ENCODE measurements around the gene KIF13A. TPM values are rescaled to one million over a fixed set of nuclear protein-coding genes. Genes with fewer than 3 reads are reported as not detected.
"Not testable (repeated sequence)": the region's sequence is repeated elsewhere in the genome, so short reads cannot be mapped to it uniquely, and the experiment has no call there.

Gene KIF13A
- total RNA-seq, 1 experiment from 2014 or later: 0.07 TPM

GRCh38 chr6:18016133-18016532, 28.7 kb upstream of the KIF13A start:
- Histone ChIP-seq H3K4me3 (ENCODE audit: low read length) (no peak overlapping the region), H3K4me2 (ENCODE audit: low read depth, low read length, poor library complexity, severe bottlenecking) (no peak overlapping the region), H3K9me2 (replicated peaks; ENCODE audit: insufficient read depth, low read length) (no peaks in the 10 kb centered on the region), H3K79me2 (ENCODE audit: low read length) (no peaks in the 10 kb centered on the region), H4K20me1 (ENCODE audit: insufficient read depth, low read depth, low read length) (no peaks in the 10 kb centered on the region), H3K27ac (ENCODE audit: low read length) (no peak overlapping the region), H3K9me3 (ENCODE audit: low read length) (no peaks in the 10 kb centered on the region), H3K27me3 (ENCODE audit: low read length) (no peaks in the 10 kb centered on the region), H3K9ac (ENCODE audit: low read length) (no peak overlapping the region), H3K36me3 (ENCODE audit: insufficient read depth, low read length) (no peaks in the 10 kb centered on the region), H3K4me1 (ENCODE audit: low read length) (no peaks in the 10 kb centered on the region), H2AFZ (ENCODE audit: low read length) (no peak overlapping the region)
- DNase-seq: no peak

- H2AFZ ChIP-seq (ENCODE audit: low read length): no peak overlapping the region
- no peaks in the 10 kb centered on the region for H3K4me1 ChIP-seq (ENCODE audit: low read length)
- no peak for DNase-seq
- H3K4me3 ChIP-seq (ENCODE audit: low read length): no peak overlapping the region
- H3K9ac ChIP-seq (ENCODE audit: low read length): no peak overlapping the region
- H3K27me3 ChIP-seq (ENCODE audit: low read length): no peaks in the 10 kb centered on the region
- H4K20me1 ChIP-seq (ENCODE audit: insufficient read depth, low read depth, low read length): no peaks in the 10 kb centered on the region
- H3K9me2 ChIP-seq (replicated peaks; ENCODE audit: insufficient read depth, low read length): no peaks in the 10 kb centered on the region
- H3K27ac ChIP-seq (ENCODE audit: low read length): no peak overlapping the region
- no peaks in the 10 kb centered on the region for H3K36me3 ChIP-seq (ENCODE audit: insufficient read depth, low read length)
- no peak overlapping the region for H3K4me2 ChIP-seq (ENCODE audit: low read depth, low read length, poor library complexity, severe bottlenecking)
- no peaks in the 10 kb centered on the region for H3K79me2 ChIP-seq (ENCODE audit: low read length)
- no peaks in the 10 kb centered on the region for H3K9me3 ChIP-seq (ENCODE audit: low read length)
These were observed 23.9 kb upstream of the KIF13A start for GRCh38 chr6:18011287-18011686.

GRCh38 chr6:18010540-18010939, 23.1 kb upstream of the KIF13A start:
- not testable (repeated sequence) for H3K27ac ChIP-seq (ENCODE audit: low read length); H2AFZ ChIP-seq (ENCODE audit: low read length); H3K4me1 ChIP-seq (ENCODE audit: low read length); H4K20me1 ChIP-seq (ENCODE audit: insufficient read depth, low read depth, low read length); H3K4me3 ChIP-seq (ENCODE audit: low read length); DNase-seq; H3K27me3 ChIP-seq (ENCODE audit: low read length); H3K9me3 ChIP-seq (ENCODE audit: low read length); H3K36me3 ChIP-seq (ENCODE audit: insufficient read depth, low read length); H3K4me2 ChIP-seq (ENCODE audit: low read depth, low read length, poor library complexity, severe bottlenecking); H3K79me2 ChIP-seq (ENCODE audit: low read length); H3K9me2 ChIP-seq (replicated peaks; ENCODE audit: insufficient read depth, low read length); H3K9ac ChIP-seq (ENCODE audit: low read length)

GRCh38 chr6:18004256-18004985, 17.0 kb upstream of the KIF13A start:
- no peaks in the 10 kb centered on the region for H3K9me2 ChIP-seq (replicated peaks; ENCODE audit: insufficient read depth, low read length)
- peaks cover 3% of the 10 kb centered on the region; the same call in 1 of the 2 replicates for H3K27me3 ChIP-seq (ENCODE audit: low read length)
- no peaks in the 10 kb centered on the region for H3K36me3 ChIP-seq (ENCODE audit: insufficient read depth, low read length)
- no peaks in the 10 kb centered on the region for H3K79me2 ChIP-seq (ENCODE audit: low read length)
- H4K20me1 ChIP-seq (ENCODE audit: insufficient read depth, low read depth, low read length): no peaks in the 10 kb centered on the region
- no peaks in the 10 kb centered on the region for H3K9me3 ChIP-seq (ENCODE audit: low read length)
- no peak overlapping the region for H3K27ac ChIP-seq (ENCODE audit: low read length)
- H3K4me2 ChIP-seq (ENCODE audit: low read depth, low read length, poor library complexity, severe bottlenecking): no peak overlapping the region
- H3K4me1 ChIP-seq (ENCODE audit: low read length): peaks cover 7% of the 10 kb centered on the region
- H3K4me3 ChIP-seq (ENCODE audit: low read length): no peak overlapping the region
- no peak overlapping the region for H3K9ac ChIP-seq (ENCODE audit: low read length)
- H2AFZ ChIP-seq (ENCODE audit: low read length): no peak overlapping the region
- no peak for DNase-seq

GRCh38 chr6:17999425-17999824, 12.0 kb upstream of the KIF13A start:
- no peaks in the 10 kb centered on the region for H3K9me2 ChIP-seq (replicated peaks; ENCODE audit: insufficient read depth, low read length)
- H3K27me3 ChIP-seq (ENCODE audit: low read length): peaks cover 3% of the 10 kb centered on the region; the same call in 1 of the 2 replicates
- no peaks in the 10 kb centered on the region for H3K36me3 ChIP-seq (ENCODE audit: insufficient read depth, low read length)
- no peak overlapping the region for H3K4me2 ChIP-seq (ENCODE audit: low read depth, low read length, poor library complexity, severe bottlenecking)
- no peaks in the 10 kb centered on the region for H4K20me1 ChIP-seq (ENCODE audit: insufficient read depth, low read depth, low read length)
- H3K9me3 ChIP-seq (ENCODE audit: low read length): no peaks in the 10 kb centered on the region
- no peak overlapping the region for H3K27ac ChIP-seq (ENCODE audit: low read length)
- H3K79me2 ChIP-seq (ENCODE audit: low read length): no peaks in the 10 kb centered on the region
- DNase-seq: no peak
- H3K9ac ChIP-seq (ENCODE audit: low read length): no peak overlapping the region
- no peak overlapping the region for H2AFZ ChIP-seq (ENCODE audit: low read length)
- H3K4me1 ChIP-seq (ENCODE audit: low read length): peaks cover 7% of the 10 kb centered on the region
- no peak overlapping the region for H3K4me3 ChIP-seq (ENCODE audit: low read length)

- H3K9me3 ChIP-seq (ENCODE audit: low read length): no peaks in the 10 kb centered on the region
- H3K4me3 ChIP-seq (ENCODE audit: low read length): no peak overlapping the region
- H3K36me3 ChIP-seq (ENCODE audit: insufficient read depth, low read length): no peaks in the 10 kb centered on the region
- no peaks in the 10 kb centered on the region for H3K9me2 ChIP-seq (replicated peaks; ENCODE audit: insufficient read depth, low read length)
- no peak overlapping the region for H3K4me2 ChIP-seq (ENCODE audit: low read depth, low read length, poor library complexity, severe bottlenecking)
- no peaks in the 10 kb centered on the region for H4K20me1 ChIP-seq (ENCODE audit: insufficient read depth, low read depth, low read length)
- peaks cover 7% of the 10 kb centered on the region for H3K4me1 ChIP-seq (ENCODE audit: low read length)
- no peak overlapping the region for H3K9ac ChIP-seq (ENCODE audit: low read length)
- H2AFZ ChIP-seq (ENCODE audit: low read length): no peak overlapping the region
- no peak for DNase-seq
- no peaks in the 10 kb centered on the region for H3K79me2 ChIP-seq (ENCODE audit: low read length)
- no peak overlapping the region for H3K27ac ChIP-seq (ENCODE audit: low read length)
- peaks cover 3% of the 10 kb centered on the region; the same call in 1 of the 2 replicates for H3K27me3 ChIP-seq (ENCODE audit: low read length)
These were observed 11.0 kb upstream of the KIF13A start for GRCh38 chr6:17998442-17998841.

- H3K27ac ChIP-seq (ENCODE audit: low read length): no peak overlapping the region
- no peak overlapping the region for H2AFZ ChIP-seq (ENCODE audit: low read length)
- no peak overlapping the region for H3K4me2 ChIP-seq (ENCODE audit: low read depth, low read length, poor library complexity, severe bottlenecking)
These were observed 10.6 kb upstream of the KIF13A start for GRCh38 chr6:17998003-17998402.

GRCh38 chr6:17995414-17995813, 8.0 kb upstream of the KIF13A start:
- Histone ChIP-seq H3K4me2 (ENCODE audit: low read depth, low read length, poor library complexity, severe bottlenecking) (no peak overlapping the region), H3K9me2 (replicated peaks; ENCODE audit: insufficient read depth, low read length) (no peaks in the 10 kb centered on the region), H3K4me3 (ENCODE audit: low read length) (no peak overlapping the region), H3K4me1 (ENCODE audit: low read length) (peaks cover 5% of the 10 kb centered on the region), H3K27me3 (ENCODE audit: low read length) (peaks cover 3% of the 10 kb centered on the region; the same call in 1 of the 2 replicates), H3K9ac (ENCODE audit: low read length) (no peak overlapping the region), H3K27ac (ENCODE audit: low read length) (no peak overlapping the region), H2AFZ (ENCODE audit: low read length) (no peak overlapping the region), H3K79me2 (ENCODE audit: low read length) (no peaks in the 10 kb centered on the region), H3K9me3 (ENCODE audit: low read length) (no peaks in the 10 kb centered on the region), H4K20me1 (ENCODE audit: insufficient read depth, low read depth, low read length) (no peaks in the 10 kb centered on the region), H3K36me3 (ENCODE audit: insufficient read depth, low read length) (no peaks in the 10 kb centered on the region)
- no peak for DNase-seq

More at GRCh38 chr6:17998003-17998402, 10.6 kb upstream of the KIF13A start:
- Histone ChIP-seq H3K4me3 (ENCODE audit: low read length) (no peak overlapping the region), H3K27me3 (ENCODE audit: low read length) (peaks cover 3% of the 10 kb centered on the region; the same call in 1 of the 2 replicates), H3K9ac (ENCODE audit: low read length) (no peak overlapping the region), H3K9me2 (replicated peaks; ENCODE audit: insufficient read depth, low read length) (no peaks in the 10 kb centered on the region), H4K20me1 (ENCODE audit: insufficient read depth, low read depth, low read length) (no peaks in the 10 kb centered on the region), H3K79me2 (ENCODE audit: low read length) (no peaks in the 10 kb centered on the region), H3K9me3 (ENCODE audit: low read length) (no peaks in the 10 kb centered on the region), H3K36me3 (ENCODE audit: insufficient read depth, low read length) (no peaks in the 10 kb centered on the region), H3K4me1 (ENCODE audit: low read length) (peaks cover 7% of the 10 kb centered on the region)
- DNase-seq: no peak

Measured in Karpas-422 (cell line).